OCI-LY7 (cell line): ENCODE results near the gene FOXJ1. TPM values are rescaled to one million over a fixed set of nuclear protein-coding genes. Genes with fewer than 3 reads are reported as not detected.

Experiments used
- BruUV-seq: library from RNA; stranded (reverse); fragments of 400-500 nt; replicated peaks from 2 replicates; lab custom pipeline; 2021; lab: Mats Ljungman, UMichigan
- CTCF ChIA-PET: fragments of 300-600 bp; sonication (Branson Sonifier 250); formaldehyde crosslinking; loops from one replicate; lab custom pipeline; 2022; ENCODE audit warnings: antibody characterized with exemption; ENCODE audit not compliant: unreplicated experiment; lab: Charles Lee
- POLR2A ChIA-PET: fragments of 300-600 bp; sonication (Branson Sonifier 250); formaldehyde crosslinking; loops from one replicate; lab custom pipeline; 2022; ENCODE audit warnings: antibody characterized with exemption; lab: Charles Lee
- DNase-seq: peaks from one replicate; pipeline ENCODE4 v3.0.0-alpha.2; 2015; ENCODE audit warnings: low spot score
- H2AFZ ChIP-seq: fragments of 200-600 bp; sonication (generic), shearing (Covaris generic); 2 replicates; pipeline ENCODE4 v1.6.1; 2014; ENCODE audit warnings: mild to moderate bottlenecking, antibody characterized with exemption, low read length, moderate library complexity
- H3K27ac ChIP-seq: fragments of 200-600 bp; sonication (generic); 2 replicates; pipeline ENCODE4 v1.5.1; 2014; ENCODE audit warnings: mixed run types, low read depth, mild to moderate bottlenecking, moderate library complexity, low read length, inconsistent platforms; ENCODE audit not compliant: poor library complexity, severe bottlenecking
- H3K36me3 ChIP-seq: fragments of 200-600 bp; sonication (generic); 2 replicates; pipeline ENCODE4 v1.6.1; 2014; ENCODE audit warnings: mild to moderate bottlenecking, antibody characterized with exemption, low read length, moderate library complexity, mixed read lengths; ENCODE audit not compliant: insufficient read depth
- H3K4me1 ChIP-seq: fragments of 200-600 bp; sonication (generic); 2 replicates; pipeline ENCODE4 v1.5.1; 2014; ENCODE audit warnings: mild to moderate bottlenecking, low read length; ENCODE audit not compliant: insufficient read depth, poor library complexity, severe bottlenecking
- H3K4me2 ChIP-seq: fragments of 200-600 bp; sonication (generic); 2 replicates; pipeline ENCODE4 v1.6.1; 2014; ENCODE audit warnings: mild to moderate bottlenecking, low read length
- H3K4me3 ChIP-seq: fragments of 200-600 bp; sonication (generic); 2 replicates; pipeline ENCODE4 v1.5.1; 2014; ENCODE audit warnings: mild to moderate bottlenecking, low read depth, low read length; ENCODE audit not compliant: poor library complexity, severe bottlenecking
- H3K79me2 ChIP-seq: fragments of 200-600 bp; sonication (generic); 2 replicates; pipeline ENCODE4 v1.6.1; 2016; ENCODE audit warnings: low read depth, mild to moderate bottlenecking, low read length, moderate library complexity, mixed read lengths; ENCODE audit not compliant: insufficient read depth
- H3K9me2 ChIP-seq: fragments of 200-600 bp; sonication (generic); 2 replicates; pipeline ENCODE4 v1.6.1; 2016; ENCODE audit warnings: mild to moderate bottlenecking, low read length, mixed read lengths; ENCODE audit not compliant: insufficient read depth
- H3K9me3 ChIP-seq: fragments of 200-600 bp; sonication (generic); 2 replicates; pipeline ENCODE4 v1.6.1; 2014; ENCODE audit warnings: mild to moderate bottlenecking, mixed run types, low read length, mixed read lengths
- H4K20me1 ChIP-seq: fragments of 200-600 bp; sonication (generic); 2 replicates; pipeline ENCODE4 v1.6.1; 2014; ENCODE audit warnings: mild to moderate bottlenecking, antibody characterized with exemption, low read length, moderate library complexity, mixed read lengths; ENCODE audit not compliant: insufficient read depth
- EZH2phosphoT487 ChIP-seq: fragments of 200-600 bp; sonication (generic); IDR thresholded peaks from 2 replicates; pipeline ENCODE4 v1.6.1; 2018; ENCODE audit warnings: low read depth, borderline replicate concordance, mild to moderate bottlenecking, mixed run types, antibody characterized with exemption, low read length, moderate library complexity, mixed read lengths
- intact Hi-C: fragments of 100-400 bp; cut with micrococcal nuclease; formaldehyde crosslinking; loops from one replicate; pipeline ENCODE4 v1.10.0; 2022; ENCODE audit not compliant: unreplicated experiment
- total RNA-seq, 2 experiments: library from RNA; depleted of rRNA in 1 of 2; stranded (reverse); fragments of >200 nt in 1 of 2; shearing (Covaris generic) in 1 of 2; gene quantifications; 2 replicates each; pipeline ENCODE4 v1.2.3, GENCODE V29; 2014 to 2022
- TF ChIP-seq, protein P1 (sequence below): fragments of 200-600 bp; sonication (generic); conservative IDR thresholded peaks from 2 replicates; pipeline ENCODE4 v1.5.1; 2014; ENCODE audit warnings: mild to moderate bottlenecking, antibody characterized with exemption, low read length, moderate library complexity, mixed read lengths

FOXJ1 gene
- total RNA-seq, 2 experiments from 2014 or later = not detected

- TF ChIP-seq EZH2phosphoT487 = no peak
- TF ChIP-seq, protein P1, sequence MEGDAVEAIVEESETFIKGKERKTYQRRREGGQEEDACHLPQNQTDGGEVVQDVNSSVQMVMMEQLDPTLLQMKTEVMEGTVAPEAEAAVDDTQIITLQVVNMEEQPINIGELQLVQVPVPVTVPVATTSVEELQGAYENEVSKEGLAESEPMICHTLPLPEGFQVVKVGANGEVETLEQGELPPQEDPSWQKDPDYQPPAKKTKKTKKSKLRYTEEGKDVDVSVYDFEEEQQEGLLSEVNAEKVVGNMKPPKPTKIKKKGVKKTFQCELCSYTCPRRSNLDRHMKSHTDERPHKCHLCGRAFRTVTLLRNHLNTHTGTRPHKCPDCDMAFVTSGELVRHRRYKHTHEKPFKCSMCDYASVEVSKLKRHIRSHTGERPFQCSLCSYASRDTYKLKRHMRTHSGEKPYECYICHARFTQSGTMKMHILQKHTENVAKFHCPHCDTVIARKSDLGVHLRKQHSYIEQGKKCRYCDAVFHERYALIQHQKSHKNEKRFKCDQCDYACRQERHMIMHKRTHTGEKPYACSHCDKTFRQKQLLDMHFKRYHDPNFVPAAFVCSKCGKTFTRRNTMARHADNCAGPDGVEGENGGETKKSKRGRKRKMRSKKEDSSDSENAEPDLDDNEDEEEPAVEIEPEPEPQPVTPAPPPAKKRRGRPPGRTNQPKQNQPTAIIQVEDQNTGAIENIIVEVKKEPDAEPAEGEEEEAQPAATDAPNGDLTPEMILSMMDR = no peak
- H3K36me3 ChIP-seq = no peaks in the 10 kb centered on the region
- intact Hi-C loops = no loop called here
- DNase-seq = no peak
- POLR2A ChIA-PET = interaction anchor here (0.6 to 1.3 kb wide), 3 partner anchors 15 to 625 kb away, joined by 3 to 4 read pairs (median 3); no protein-coding TSS in a partner anchor
- H2AFZ ChIP-seq = no peak overlapping the region
- H3K4me1 ChIP-seq = peaks cover 16% of the 10 kb centered on the region
- no peak overlapping the region for H3K4me2 ChIP-seq
- no peaks in the 10 kb centered on the region for H3K9me3 ChIP-seq
- no peak overlapping the region for H3K27ac ChIP-seq
- H3K4me3 ChIP-seq = no peak overlapping the region
- no peaks in the 10 kb centered on the region for H4K20me1 ChIP-seq
- no peaks in the 10 kb centered on the region for H3K79me2 ChIP-seq
- no peaks in the 10 kb centered on the region for H3K9me2 ChIP-seq
- BruUV-seq = no TSS peak
- CTCF ChIA-PET = interaction anchor here (0.7 kb wide), 1 partner anchor 28 kb away, joined by 3 read pairs; no protein-coding TSS in a partner anchor
Measured at GRCh38 chr17:76154936-76155845, 14.1 kb upstream of the FOXJ1 start.

DNA sequence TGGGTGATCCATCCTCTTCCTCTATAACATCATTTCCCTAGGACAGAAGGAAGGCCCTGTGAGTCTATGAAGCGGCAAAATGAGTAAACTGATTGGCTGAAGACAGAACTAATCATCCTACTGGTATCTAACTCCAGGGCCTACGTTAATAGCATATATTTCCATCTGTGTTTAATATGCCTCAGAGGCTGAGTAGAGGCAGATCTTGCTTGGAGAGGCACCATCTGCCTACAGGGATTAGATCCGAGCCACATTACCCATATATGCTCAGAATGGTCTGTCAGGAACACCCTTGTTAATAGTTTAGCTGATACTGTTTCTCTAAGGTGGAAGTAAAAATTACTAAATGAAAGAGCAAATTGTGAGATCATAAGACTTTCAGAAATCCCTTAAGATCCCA lies 13.2 kb upstream of the FOXJ1 start:
- Histone ChIP-seq H3K27ac (no peak overlapping the region), H3K36me3 (no peaks in the 10 kb centered on the region), H3K4me1 (peaks cover 16% of the 10 kb centered on the region), H3K9me2 (no peaks in the 10 kb centered on the region), H3K4me3 (no peak overlapping the region), H2AFZ (no peak overlapping the region), H4K20me1 (no peaks in the 10 kb centered on the region), H3K9me3 (no peaks in the 10 kb centered on the region), H3K4me2 (no peak overlapping the region), H3K79me2 (no peaks in the 10 kb centered on the region)
- no peak for TF ChIP-seq EZH2phosphoT487
- TF ChIP-seq, protein P1 = no peak
- intact Hi-C loops = no loop called here
- no TSS peak for BruUV-seq
- ChIA-PET CTCF (interaction anchor here (0.7 kb wide), 1 partner anchor 28 kb away, joined by 3 read pairs; no protein-coding TSS in a partner anchor), POLR2A (interaction anchor here (0.8 kb wide), 1 partner anchor 14 kb away, joined by 3 read pairs; no protein-coding TSS in a partner anchor)
- no peak for DNase-seq
